SH-SY5Y (cell line): ENCODE data around the gene JAKMIP2.

Source experiments
- GATA2 ChIP-seq: IDR thresholded peaks from 2 replicates; pipeline ENCODE4 v1.6.1; 2011; ENCODE audit warnings: mild to moderate bottlenecking, low read depth, low read length
- GATA3 ChIP-seq: IDR thresholded peaks from 2 replicates; pipeline ENCODE4 v1.6.1; 2011; ENCODE audit warnings: low read depth, mild to moderate bottlenecking, low read length, moderate library complexity

DNA sequence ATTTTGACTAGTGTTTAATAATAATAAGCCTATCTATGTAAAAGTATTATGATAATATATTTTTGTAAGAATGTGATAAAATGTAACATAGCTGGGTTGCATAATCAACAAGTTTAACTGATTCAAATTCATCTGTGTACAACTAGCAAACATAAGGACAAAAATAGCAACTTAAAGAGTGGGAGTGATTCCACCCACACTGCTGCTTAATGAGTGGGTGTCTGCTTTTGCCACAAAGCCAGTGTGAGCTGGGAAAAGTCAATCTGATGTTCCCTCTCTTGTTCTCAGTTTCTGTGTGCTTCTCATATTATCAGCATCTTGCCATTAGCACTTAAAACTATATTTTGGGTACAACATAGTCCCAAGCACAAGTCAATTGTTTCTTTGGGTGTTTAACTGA is 161.5 kb downstream of the JAKMIP2 start:
- TF ChIP-seq GATA3 = no peak
- no peak for TF ChIP-seq GATA2
